ENCODE data around the gene RAPGEF4. TPM values are rescaled to one million over a fixed set of nuclear protein-coding genes. Genes with fewer than 3 reads are reported as not detected.

Gene RAPGEF4
- total and polyA plus RNA-seq, 9 of the 15 experiments (the other 6 are each of a cell fraction or from before 2014, with no cell fraction given) = 0.04 to 0.33 (median 0.13) TPM; not detected in 6

DNA sequence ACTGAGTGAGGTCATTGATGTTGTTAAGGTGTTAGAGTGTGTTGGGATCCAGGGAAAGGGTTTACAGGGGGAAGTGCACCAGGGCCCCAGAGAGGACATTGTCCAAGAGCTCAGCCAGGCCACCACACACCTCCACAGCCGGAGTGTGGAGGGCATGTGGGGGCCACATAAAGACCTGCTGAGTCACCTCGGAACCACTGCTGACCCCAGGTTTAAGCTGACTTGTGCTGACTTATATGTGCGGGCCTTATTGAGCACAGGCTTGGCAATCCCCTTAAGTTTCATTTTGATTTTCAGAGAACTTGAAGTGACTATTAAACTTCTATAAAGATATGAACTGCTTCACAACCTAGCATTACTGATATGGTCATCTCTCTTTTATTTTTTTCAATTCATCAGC, 173.8 kb downstream of the RAPGEF4 start:
- ChIA-PET POLR2A (interaction anchor here (0.6 to 0.9 kb wide), 2 partner anchors 12 to 30 kb away, joined by 3 to 4 read pairs; no protein-coding TSS in a partner anchor), CTCF (ENCODE audit: low intra/inter-chr PET ratio) (interaction anchor here (0.6 kb wide), 1 partner anchor 62 kb away, joined by 3 read pairs; no protein-coding TSS in a partner anchor)
- Histone ChIP-seq H3K4me1 (replicated peaks in 1 of 2; ENCODE audit: control insufficient read depth in 2 of 2, insufficient read depth in 2 of 2, low read length in 2 of 2) (no peaks in the 10 kb centered on the region), H2AFZ (ENCODE audit: low read depth, low read length) (no peak overlapping the region), H3K4me2 (ENCODE audit: insufficient read depth, low read length) (no peak overlapping the region), H4K20me1 (replicated peaks; ENCODE audit: control insufficient read depth, insufficient read depth, low read length) (no peaks in the 10 kb centered on the region), H3K36me3 (ENCODE audit: control insufficient read depth, insufficient read depth, low read length) (no peaks in the 10 kb centered on the region), H3K27ac (ENCODE audit: extremely low read depth, low read depth, low read length) (no peak overlapping the region), H3K9me1 (ENCODE audit: control insufficient read depth, insufficient read depth, low read length) (no peaks in the 10 kb centered on the region), H3K9ac (ENCODE audit: insufficient read depth in 1 of 2, low read depth in 2 of 2, low read length in 2 of 2) (no peak overlapping the region), H3K9me3 (replicated peaks; ENCODE audit: control insufficient read depth, insufficient read depth, low read depth, low read length) (no peaks in the 10 kb centered on the region), H3K4me3 (no peak overlapping the region), H3K79me2 (ENCODE audit: control insufficient read depth, insufficient read depth, low read length) (no peaks in the 10 kb centered on the region), H3K27me3 (ENCODE audit: control insufficient read depth in 2 of 2, insufficient read depth in 2 of 2, low read length in 2 of 2) (peaks cover 0 to 18% of the 10 kb centered on the region in 2 experiments; a peak in 3 of 5 replicates)
- TF ChIP-seq SETDB1 (IDR thresholded peaks at IDR 0.05; ENCODE audit: low read length) (no peak), GTF2A2 (tag; IDR thresholded peaks at IDR 0.05) (no peak), ZNF212 (CRISPR knock-in tag; IDR thresholded peaks at IDR 0.05) (no peak), ZNF263 (CRISPR knock-in tag; IDR thresholded peaks at IDR 0.05; ENCODE audit: borderline replicate concordance) (no peak), ZNF436 (CRISPR knock-in tag; IDR thresholded peaks at IDR 0.05) (no peak), ZBTB8A (IDR thresholded peaks at IDR 0.05; ENCODE audit: partially characterized antibody) (no peak)
- TF ChIP-seq, protein P1, sequence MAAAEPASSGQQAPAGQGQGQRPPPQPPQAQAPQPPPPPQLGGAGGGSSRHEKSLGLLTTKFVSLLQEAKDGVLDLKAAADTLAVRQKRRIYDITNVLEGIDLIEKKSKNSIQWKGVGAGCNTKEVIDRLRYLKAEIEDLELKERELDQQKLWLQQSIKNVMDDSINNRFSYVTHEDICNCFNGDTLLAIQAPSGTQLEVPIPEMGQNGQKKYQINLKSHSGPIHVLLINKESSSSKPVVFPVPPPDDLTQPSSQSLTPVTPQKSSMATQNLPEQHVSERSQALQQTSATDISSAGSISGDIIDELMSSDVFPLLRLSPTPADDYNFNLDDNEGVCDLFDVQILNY (CRISPR knock-in tag; IDR thresholded peaks at IDR 0.05) = no peak
- ATAC-seq (no peak), DNase-seq (ENCODE audit: extremely low read depth in 1 of 4, low spot score in 3 of 4) (no peak), FAIRE-seq (no peak)
- in situ Hi-C loops (cut with MboI) = no loop called here
- intact Hi-C loops (cut with micrococcal nuclease) = no loop called here
- no TSS peak for BruUV-seq (replicated peaks)
- WGBS (ENCODE audit: insufficient coverage, low coverage, missing lambda C conversion rate) = 0% methylated on average over 3 of the region's 3 CpGs

Measured in K562 (cell line).